Measurements from ENCODE around the gene MKX.

The MKX gene

GRCh38 chr10:27642023-27642589 is 103.5 kb downstream of the MKX start:
- DNase-seq (ENCODE audit: low spot score), result no peak
- TF ChIP-seq, protein P1, sequence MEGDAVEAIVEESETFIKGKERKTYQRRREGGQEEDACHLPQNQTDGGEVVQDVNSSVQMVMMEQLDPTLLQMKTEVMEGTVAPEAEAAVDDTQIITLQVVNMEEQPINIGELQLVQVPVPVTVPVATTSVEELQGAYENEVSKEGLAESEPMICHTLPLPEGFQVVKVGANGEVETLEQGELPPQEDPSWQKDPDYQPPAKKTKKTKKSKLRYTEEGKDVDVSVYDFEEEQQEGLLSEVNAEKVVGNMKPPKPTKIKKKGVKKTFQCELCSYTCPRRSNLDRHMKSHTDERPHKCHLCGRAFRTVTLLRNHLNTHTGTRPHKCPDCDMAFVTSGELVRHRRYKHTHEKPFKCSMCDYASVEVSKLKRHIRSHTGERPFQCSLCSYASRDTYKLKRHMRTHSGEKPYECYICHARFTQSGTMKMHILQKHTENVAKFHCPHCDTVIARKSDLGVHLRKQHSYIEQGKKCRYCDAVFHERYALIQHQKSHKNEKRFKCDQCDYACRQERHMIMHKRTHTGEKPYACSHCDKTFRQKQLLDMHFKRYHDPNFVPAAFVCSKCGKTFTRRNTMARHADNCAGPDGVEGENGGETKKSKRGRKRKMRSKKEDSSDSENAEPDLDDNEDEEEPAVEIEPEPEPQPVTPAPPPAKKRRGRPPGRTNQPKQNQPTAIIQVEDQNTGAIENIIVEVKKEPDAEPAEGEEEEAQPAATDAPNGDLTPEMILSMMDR (conservative IDR thresholded peaks at IDR 0.05; ENCODE audit: low read depth), result no peak
- CTCF ChIA-PET, result interaction anchor here (0.6 kb wide), 1 partner anchor 392 kb away, joined by 3 read pairs; no protein-coding TSS in a partner anchor
- H3K27ac ChIP-seq, result no peak overlapping the region
- POLR2A ChIA-PET (ENCODE audit: low non-redundant PET), result no interaction called here

GRCh38 chr10:27638071-27638750 is 107.4 kb downstream of the MKX start:
- CTCF ChIA-PET, result interaction anchor here (0.6 kb wide), 1 partner anchor 14 kb away, joined by 6 read pairs; no protein-coding TSS in a partner anchor

DNA sequence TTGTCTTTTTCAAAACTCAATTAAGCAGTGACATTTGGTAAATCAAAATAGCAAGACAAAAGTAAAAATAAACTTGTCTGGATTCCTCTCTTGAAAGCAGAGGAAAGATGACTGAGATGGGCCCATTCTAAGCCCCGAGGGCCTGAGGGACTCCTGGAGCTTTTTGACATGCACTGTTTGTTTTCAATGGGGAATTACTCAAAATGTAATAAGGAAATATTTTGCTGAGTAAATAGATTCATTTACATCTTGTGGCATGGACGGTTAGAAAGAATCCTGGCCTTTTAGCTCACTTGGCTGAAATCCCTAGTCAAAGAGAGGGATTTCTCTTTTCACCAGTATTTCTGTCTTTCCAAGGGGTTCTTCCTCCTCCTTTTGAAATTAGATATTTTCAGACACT is 108.0 kb downstream of the MKX start:
- no peak overlapping the region for H3K27ac ChIP-seq
- ChIA-PET CTCF (interaction anchor here (0.6 to 0.7 kb wide), 2 partner anchors 15 to 190 kb away, joined by 6 to 8 read pairs; no protein-coding TSS in a partner anchor), POLR2A (ENCODE audit: low non-redundant PET) (no interaction called here)
- no peak for DNase-seq (ENCODE audit: low spot score)
- TF ChIP-seq, protein P1 (conservative IDR thresholded peaks at IDR 0.05; ENCODE audit: low read depth), result no peak

More at GRCh38 chr10:27638071-27638750, 107.4 kb downstream of the MKX start:
- no peak overlapping the region for H3K27ac ChIP-seq
- POLR2A ChIA-PET (ENCODE audit: low non-redundant PET), result no interaction called here
- DNase-seq (ENCODE audit: low spot score), result no peak
- TF ChIP-seq, protein P1 (conservative IDR thresholded peaks at IDR 0.05; ENCODE audit: low read depth), result no peak

DNA sequence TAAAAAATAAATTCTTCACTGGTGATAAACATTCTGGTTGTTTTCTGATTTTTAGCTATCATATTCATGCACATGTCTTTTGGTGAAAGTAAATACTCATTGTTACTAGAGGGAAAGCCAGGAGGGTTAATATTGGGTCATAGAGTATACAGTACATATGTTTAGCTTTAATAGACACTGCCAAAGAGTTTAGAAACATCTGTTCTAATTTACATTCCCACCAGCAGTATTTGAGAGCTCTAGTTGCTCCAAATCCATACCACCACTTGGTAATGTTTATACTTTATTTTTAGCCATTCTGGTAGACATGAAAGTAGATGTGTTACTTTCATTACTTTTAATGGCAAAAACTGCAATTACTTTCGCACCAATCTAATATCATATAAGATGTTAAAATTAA is 108.8 kb downstream of the MKX start:
- CTCF ChIA-PET, result interaction anchor here (0.6 kb wide), 1 partner anchor 201 kb away, joined by 3 read pairs; no protein-coding TSS in a partner anchor
- POLR2A ChIA-PET (ENCODE audit: low non-redundant PET), result no interaction called here
- TF ChIP-seq, protein P1 (conservative IDR thresholded peaks at IDR 0.05; ENCODE audit: low read depth), result no peak
- no peak for DNase-seq (ENCODE audit: low spot score)
- H3K27ac ChIP-seq, result no peak overlapping the region

- DNase-seq (ENCODE audit: low spot score), result no peak
- TF ChIP-seq, protein P1 (conservative IDR thresholded peaks at IDR 0.05; ENCODE audit: low read depth), result no peak
- CTCF ChIA-PET, result no interaction called here
- POLR2A ChIA-PET (ENCODE audit: low non-redundant PET), result no interaction called here
- H3K27ac ChIP-seq, result no peak overlapping the region
Observed at GRCh38 chr10:27635699-27636270, 109.8 kb downstream of the MKX start.

DNA sequence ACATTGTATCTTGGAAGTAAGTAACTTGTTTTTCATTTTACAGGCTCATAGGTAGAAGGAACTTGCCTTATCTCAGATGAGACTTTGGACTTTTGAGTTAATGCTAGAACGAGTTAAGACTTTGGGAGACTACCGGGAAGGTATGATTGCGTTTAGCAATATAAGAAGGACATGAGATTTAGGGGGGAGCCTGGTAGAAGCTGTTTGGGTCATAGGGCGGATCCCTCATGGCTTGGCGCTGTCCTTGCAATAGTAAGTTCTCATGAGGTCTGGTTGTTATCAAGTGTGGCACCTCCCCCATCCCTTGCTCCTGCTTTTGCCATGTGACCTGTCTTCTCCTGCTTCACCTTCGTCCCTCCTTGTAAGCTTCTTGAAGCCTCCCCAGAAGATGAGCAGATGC is 110.3 kb downstream of the MKX start:
- no peak for DNase-seq (ENCODE audit: low spot score)
- TF ChIP-seq, protein P1 (conservative IDR thresholded peaks at IDR 0.05; ENCODE audit: low read depth), result no peak
- H3K27ac ChIP-seq, result no peak overlapping the region
- ChIA-PET CTCF (no interaction called here), POLR2A (ENCODE audit: low non-redundant PET) (no interaction called here)

Data from RWPE1 (cell line).